LNCAP (cell line): ENCODE data around the gene TMEM217.

Experiments
- TF ChIP-seq, protein P1 (sequence below): fragments of 450-650 bp; IDR thresholded peaks from 2 replicates; pipeline ENCODE4 v1.5.1; 2017; ENCODE audit warnings: mild to moderate bottlenecking

Gene TMEM217

DNA sequence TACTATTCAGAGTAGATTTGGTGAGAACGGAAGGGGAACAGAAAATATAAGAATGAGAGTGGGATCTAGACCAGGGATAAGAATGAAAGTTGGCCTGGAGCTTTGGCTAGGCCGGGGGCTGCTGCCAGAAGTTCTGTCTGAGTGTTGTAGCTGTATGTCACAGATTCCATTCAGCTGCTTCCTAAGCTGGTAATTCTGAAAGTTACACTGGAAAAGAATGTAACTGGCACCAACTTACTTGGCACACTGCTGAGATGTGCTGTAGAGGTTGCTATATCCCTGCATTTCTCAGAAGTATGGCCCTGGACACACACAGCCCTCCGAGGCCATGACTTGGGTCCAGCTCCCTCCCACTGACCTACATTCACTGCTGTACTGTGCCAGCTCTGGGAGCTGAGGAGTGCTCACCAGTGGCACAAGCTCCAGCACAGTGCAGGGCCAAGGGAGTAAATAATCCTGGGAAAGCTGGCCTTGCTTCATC, 25.8 kb upstream of the TMEM217 start:
- TF ChIP-seq, protein P1, sequence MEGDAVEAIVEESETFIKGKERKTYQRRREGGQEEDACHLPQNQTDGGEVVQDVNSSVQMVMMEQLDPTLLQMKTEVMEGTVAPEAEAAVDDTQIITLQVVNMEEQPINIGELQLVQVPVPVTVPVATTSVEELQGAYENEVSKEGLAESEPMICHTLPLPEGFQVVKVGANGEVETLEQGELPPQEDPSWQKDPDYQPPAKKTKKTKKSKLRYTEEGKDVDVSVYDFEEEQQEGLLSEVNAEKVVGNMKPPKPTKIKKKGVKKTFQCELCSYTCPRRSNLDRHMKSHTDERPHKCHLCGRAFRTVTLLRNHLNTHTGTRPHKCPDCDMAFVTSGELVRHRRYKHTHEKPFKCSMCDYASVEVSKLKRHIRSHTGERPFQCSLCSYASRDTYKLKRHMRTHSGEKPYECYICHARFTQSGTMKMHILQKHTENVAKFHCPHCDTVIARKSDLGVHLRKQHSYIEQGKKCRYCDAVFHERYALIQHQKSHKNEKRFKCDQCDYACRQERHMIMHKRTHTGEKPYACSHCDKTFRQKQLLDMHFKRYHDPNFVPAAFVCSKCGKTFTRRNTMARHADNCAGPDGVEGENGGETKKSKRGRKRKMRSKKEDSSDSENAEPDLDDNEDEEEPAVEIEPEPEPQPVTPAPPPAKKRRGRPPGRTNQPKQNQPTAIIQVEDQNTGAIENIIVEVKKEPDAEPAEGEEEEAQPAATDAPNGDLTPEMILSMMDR: no peak

DNA sequence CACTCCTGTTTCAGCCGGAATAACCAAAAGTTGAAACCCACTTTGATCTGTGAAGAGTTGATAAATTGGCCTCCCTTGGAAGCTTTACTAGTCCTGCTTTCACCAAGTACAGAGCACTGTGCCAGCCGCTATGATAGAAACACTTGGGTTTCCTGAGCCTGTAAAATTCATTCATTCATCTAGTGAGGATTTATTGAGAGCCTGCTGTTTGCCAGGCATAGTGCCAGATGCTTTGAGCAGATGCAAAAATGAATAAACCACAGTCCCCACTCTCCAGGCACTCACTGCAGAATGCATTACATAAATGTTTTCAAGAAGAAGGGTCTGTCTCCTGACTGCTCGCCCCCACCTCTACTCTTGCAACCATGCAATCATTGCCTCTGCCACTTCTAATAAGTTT, 25.3 kb upstream of the TMEM217 start:
- TF ChIP-seq, protein P1: no peak

DNA sequence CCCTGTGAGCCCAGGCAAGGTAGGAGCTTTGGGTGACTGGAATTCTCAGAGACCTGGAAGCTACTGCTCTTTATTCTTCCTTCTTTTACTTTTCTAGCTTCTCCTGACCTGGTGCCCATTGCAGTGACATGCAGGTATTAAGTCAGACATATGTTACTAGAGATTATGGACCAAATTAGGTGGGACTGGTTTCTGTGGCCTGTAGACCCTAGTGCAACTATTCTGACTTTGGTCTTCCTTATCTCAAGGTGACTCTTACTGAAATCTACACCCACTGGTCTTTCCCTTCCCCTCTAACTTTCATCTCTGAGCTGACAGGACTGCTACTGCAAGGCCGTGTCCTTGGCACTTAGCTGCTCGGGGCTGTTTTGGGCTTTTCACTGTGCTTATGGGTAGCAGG, 24.4 kb upstream of the TMEM217 start:
- TF ChIP-seq, protein P1: no peak

DNA sequence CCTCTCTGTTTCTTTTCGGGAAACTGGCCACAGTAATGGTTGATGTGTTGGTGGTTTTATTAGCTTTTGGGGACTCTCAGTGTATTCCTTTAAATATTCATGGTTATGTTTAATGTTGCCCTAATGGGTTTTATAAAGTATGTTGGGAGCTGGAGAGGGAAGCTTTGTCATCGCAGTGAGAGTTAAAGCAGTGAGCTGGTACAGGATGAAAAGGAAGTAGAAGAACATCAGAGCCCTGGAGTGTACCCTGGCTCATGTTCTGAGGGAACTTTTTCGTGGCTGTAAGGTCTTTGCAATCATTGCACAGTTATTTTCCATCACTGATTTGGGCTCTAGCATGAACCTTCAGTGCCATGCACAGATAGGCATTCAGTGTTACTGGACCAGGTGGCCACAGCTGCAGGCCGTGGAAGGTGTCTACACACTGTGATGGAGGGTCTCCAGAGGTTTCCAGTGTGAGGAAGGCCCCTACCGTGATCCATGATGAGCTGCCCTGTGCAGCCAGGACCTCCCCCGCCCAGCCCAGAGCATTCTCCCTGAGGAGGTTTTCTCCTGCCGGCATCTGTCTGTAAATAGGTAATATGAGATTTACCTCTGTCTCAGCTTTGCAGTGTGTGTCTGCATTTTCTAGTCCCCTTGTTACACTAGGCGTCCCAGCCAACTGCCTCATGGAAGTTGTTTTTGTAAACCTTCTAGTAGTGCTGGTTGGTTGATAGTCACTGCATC, 22.4 kb upstream of the TMEM217 start:
- TF ChIP-seq, protein P1: no peak

DNA sequence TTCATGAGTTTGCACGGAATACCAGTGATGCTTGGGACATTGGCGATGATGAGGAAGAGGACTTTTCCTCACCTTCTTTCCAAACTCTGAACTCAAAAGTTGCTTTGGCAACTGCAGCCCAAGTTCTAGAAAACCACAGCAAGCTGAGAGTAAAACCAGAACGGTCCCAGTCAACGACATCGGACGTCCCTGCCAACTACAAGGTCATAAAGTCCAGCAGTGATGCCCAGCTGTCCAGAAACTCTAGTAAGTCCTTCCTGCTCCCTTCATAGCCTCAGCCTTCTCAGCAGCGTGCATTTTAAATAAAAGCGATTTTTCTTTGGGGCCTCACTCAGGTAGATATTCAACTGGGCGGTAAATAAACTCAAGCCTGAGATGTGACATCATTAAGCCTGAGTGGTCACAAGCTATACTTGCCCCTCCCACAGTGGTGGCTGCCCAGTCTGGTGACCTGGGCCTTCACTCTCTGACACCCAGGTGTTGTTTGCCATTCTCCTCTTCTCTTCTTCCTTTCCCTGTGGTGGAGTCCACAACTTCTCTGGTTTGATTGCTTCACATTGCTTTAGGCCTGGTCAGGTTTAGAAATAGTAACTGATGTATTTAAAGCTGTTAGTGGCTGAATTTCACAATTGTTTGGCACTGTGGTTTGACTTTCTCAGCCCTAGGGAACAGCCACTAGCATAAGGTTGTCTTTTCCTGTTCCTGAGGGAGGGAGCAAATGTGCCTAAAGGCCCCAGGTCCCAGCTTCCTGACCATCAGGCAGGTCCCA, 21.6 kb upstream of the TMEM217 start:
- TF ChIP-seq, protein P1: no peak

DNA sequence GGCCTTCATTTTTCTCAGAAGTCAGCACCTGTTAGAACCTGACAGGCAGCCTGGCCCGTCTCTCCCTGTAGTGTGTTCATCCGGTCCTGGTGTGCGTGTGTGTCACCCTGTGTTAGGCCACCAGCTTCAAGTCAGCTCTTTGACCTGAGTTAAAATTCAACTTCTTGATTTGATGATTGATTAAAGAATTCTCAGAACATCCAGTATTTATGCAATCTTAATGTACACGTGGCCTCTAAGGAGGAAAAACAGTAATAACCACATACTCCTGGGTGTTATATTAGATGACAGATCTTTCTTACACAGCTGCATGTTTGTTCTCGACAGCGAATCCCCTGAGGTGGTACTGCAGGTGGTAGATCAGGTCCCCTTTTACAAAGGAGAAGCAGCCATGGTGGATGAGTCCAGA, 19.1 kb upstream of the TMEM217 start:
- TF ChIP-seq, protein P1: no peak

DNA sequence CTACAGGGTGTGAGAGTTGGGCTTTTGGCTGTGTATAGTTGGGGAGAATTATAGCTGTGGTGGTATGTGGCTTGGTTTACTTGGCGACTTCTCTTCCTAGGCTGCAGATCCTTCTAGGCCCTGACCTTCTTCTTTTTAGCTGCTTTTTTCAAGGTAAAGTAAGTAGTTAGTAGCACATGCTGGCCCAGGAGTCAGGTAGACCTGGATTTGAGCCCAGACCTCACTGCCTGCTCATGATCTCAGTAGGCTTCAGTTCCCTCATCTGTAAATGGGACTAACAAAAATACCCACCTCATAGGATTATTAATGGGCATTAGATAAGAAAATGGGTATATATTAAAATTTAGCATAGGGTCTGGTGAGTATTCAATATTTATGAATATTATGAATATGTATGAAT, 17.4 kb upstream of the TMEM217 start:
- TF ChIP-seq, protein P1: no peak
